IMR-90 (cell line): ENCODE measurements around the gene RALGPS2.

Experiments
- CHD1 ChIP-seq: IDR thresholded peaks from 2 replicates; pipeline ENCODE4 v1.6.1; 2012; ENCODE audit warnings: low read depth, low read length, improper control_type of control experiment
- CTCF ChIP-seq: conservative IDR thresholded peaks from 2 replicates; pipeline ENCODE4 v1.5.1; 2012; ENCODE audit warnings: mild to moderate bottlenecking, low read depth, low read length, improper control_type of control experiment
- POLR2A ChIP-seq: IDR thresholded peaks from 2 replicates; pipeline ENCODE4 v1.6.1; 2012; ENCODE audit warnings: mild to moderate bottlenecking, low read depth, low read length
- SMC3 ChIP-seq: fragments of 150-350 bp; IDR thresholded peaks from 2 replicates; pipeline ENCODE4 v1.6.1; 2016; ENCODE audit warnings: low read depth, mild to moderate bottlenecking, antibody characterized with exemption, low read length, moderate library complexity
- USF2 ChIP-seq: fragments of 150-350 bp; IDR thresholded peaks from 2 replicates; pipeline ENCODE4 v1.6.1; 2017; ENCODE audit warnings: mild to moderate bottlenecking, antibody characterized with exemption, low read length, low read depth

DNA sequence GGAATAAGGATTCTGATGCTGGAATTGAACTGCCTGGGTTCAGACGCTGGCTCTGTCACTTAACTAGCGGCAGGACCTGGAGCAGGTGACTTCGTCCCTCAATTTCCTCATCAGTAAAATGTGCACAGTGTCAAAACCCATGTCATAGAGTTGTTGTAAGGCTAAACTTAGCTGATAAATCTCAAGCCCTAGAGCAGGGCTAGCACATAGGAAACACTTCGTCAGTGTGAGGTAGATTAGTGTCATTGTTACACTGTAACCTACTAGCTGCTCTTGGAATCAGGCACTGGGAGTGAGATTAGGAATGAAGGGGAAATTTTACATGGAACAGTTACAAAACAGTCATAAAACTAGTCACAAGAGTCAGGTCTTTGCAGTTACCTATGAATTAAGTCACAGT, 202.0 kb downstream of the RALGPS2 start:
- TF ChIP-seq CTCF = no peak
- no peak for TF ChIP-seq CHD1
- no peak for TF ChIP-seq SMC3
- no peak for TF ChIP-seq USF2
- no peak for TF ChIP-seq POLR2A
